Keratinocyte (primary cell): Measurements from ENCODE around the gene ERICH6. TPM values are rescaled to one million over a fixed set of nuclear protein-coding genes. Genes with fewer than 3 reads are reported as not detected.

Experiments
- DNase-seq: peaks from one replicate; pipeline ENCODE4 v3.0.0-alpha.2; 2011; ENCODE audit warnings: low read depth, missing footprints, low spot score
- FAIRE-seq: peaks from 2 replicates; lab custom pipeline; 2011; peaks lifted over from hg19 to GRCh38; lab: Jason Lieb, UNC
- H2AFZ ChIP-seq: 2 replicates; pipeline ENCODE4 v1.6.0; 2012; ENCODE audit warnings: low read length, control low read depth, inconsistent platforms; ENCODE audit not compliant: control insufficient read depth
- H3K27ac ChIP-seq: 2 replicates; pipeline ENCODE4 v1.5.1; 2011; ENCODE audit warnings: low read length; ENCODE audit not compliant: control insufficient read depth, insufficient read depth
- H3K27me3 ChIP-seq: 3 replicates; pipeline ENCODE4 v1.6.0; 2011; ENCODE audit warnings: low read length; ENCODE audit not compliant: control insufficient read depth, insufficient read depth; ENCODE audit errors: extremely low read depth
- H3K36me3 ChIP-seq, 2 experiments: 2 replicates in 1 of 2; 3 replicates in 1 of 2; pipeline ENCODE4 v1.5.1; 2011; ENCODE audit warnings: low read length in 2 of 2, mild to moderate bottlenecking in 1 of 2; ENCODE audit not compliant: control insufficient read depth in 2 of 2, insufficient read depth in 2 of 2; ENCODE audit errors: extremely low read depth in 1 of 2
- H3K4me1 ChIP-seq: 3 replicates; pipeline ENCODE4 v1.5.1; 2011; ENCODE audit warnings: low read length; ENCODE audit not compliant: control insufficient read depth, insufficient read depth; ENCODE audit errors: extremely low read depth
- H3K4me2 ChIP-seq: 3 replicates; pipeline ENCODE4 v1.6.0; 2011; ENCODE audit warnings: low read depth, low read length; ENCODE audit not compliant: control insufficient read depth, insufficient read depth; ENCODE audit errors: extremely low read depth
- H3K4me3 ChIP-seq, 3 experiments: fragments of 200-600 bp in 1 of 3; sonication (generic) in 1 of 3; 2 replicates in 2 of 3; 3 replicates in 1 of 3; pipeline ENCODE4 v1.5.1; 2011 to 2016; ENCODE audit warnings: low read length in 3 of 3, mild to moderate bottlenecking in 3 of 3, control low read depth in 2 of 3, inconsistent platforms in 1 of 3, low read depth in 1 of 3, mixed read lengths in 1 of 3, mixed run types in 1 of 3, moderate library complexity in 1 of 3; ENCODE audit not compliant: control insufficient read depth in 2 of 3, insufficient read depth in 2 of 3; ENCODE audit errors: extremely low read depth in 1 of 3
- H3K79me2 ChIP-seq: 2 replicates; pipeline ENCODE4 v1.6.0; 2012; ENCODE audit warnings: low read length; ENCODE audit not compliant: control insufficient read depth, insufficient read depth
- H3K9ac ChIP-seq: 3 replicates; pipeline ENCODE4 v1.6.0; 2011; ENCODE audit warnings: low read length; ENCODE audit not compliant: control insufficient read depth, insufficient read depth; ENCODE audit errors: extremely low read depth
- H3K9me1 ChIP-seq: 3 replicates; pipeline ENCODE4 v1.6.0; 2011; ENCODE audit warnings: low read length; ENCODE audit not compliant: control insufficient read depth, insufficient read depth; ENCODE audit errors: extremely low read depth
- H3K9me3 ChIP-seq: 2 replicates; pipeline ENCODE4 v1.5.1; 2012; ENCODE audit warnings: low read depth, low read length; ENCODE audit not compliant: control insufficient read depth
- H4K20me1 ChIP-seq: 3 replicates; pipeline ENCODE4 v1.6.0; 2011; ENCODE audit warnings: low read length; ENCODE audit not compliant: control insufficient read depth, insufficient read depth; ENCODE audit errors: extremely low read depth
- EZH2 ChIP-seq: IDR thresholded peaks from one replicate; pipeline ENCODE4 v1.6.1; 2012; ENCODE audit warnings: inconsistent platforms, mild to moderate bottlenecking, low read length, moderate library complexity
- dilution Hi-C: fragments of 300-500 bp; cut with MboI; formaldehyde crosslinking; loops from one replicate; pipeline ENCODE4 v1.7.0; 2020; ENCODE audit warnings: low sequenced_read_pairs; ENCODE audit not compliant: extremely low pct_ligation_motif_present
- polyA plus RNA-seq, 5 experiments: library from polyadenylated mRNA; depleted of rRNA in 3 of 5; stranded (reverse) in 3 of 5; stranded (forward) in 1 of 5; unstranded in 1 of 5; fragments of >200 nt; gene quantifications; 1 replicate in 1 of 5; 2 replicates in 3 of 5; 3 replicates in 1 of 5; pipeline versions ENCODE4 v1.2.1 to v1.2.3, GENCODE V29; 2011 to 2012; ENCODE audit warnings: missing spikeins in 2 of 5, low read depth in 1 of 5, low replicate concordance in 1 of 5
- TF ChIP-seq, protein P1 (sequence below), 3 experiments: IDR thresholded peaks in 1 of 3; conservative IDR thresholded peaks in 1 of 3; optimal IDR thresholded peaks in 1 of 3; 2 replicates in 2 of 3; 3 replicates in 1 of 3; pipeline versions ENCODE3 to v1.5.1; 2011; ENCODE audit warnings: low read length in 3 of 3, mild to moderate bottlenecking in 3 of 3, moderate library complexity in 2 of 3, control low read depth in 1 of 3, inconsistent platforms in 1 of 3; ENCODE audit not compliant: insufficient read depth in 2 of 3; ENCODE audit errors: extremely low read depth in 1 of 3

The ERICH6 gene
- polyA plus RNA-seq, 1 donor (not counting 4 experiments of a cell fraction or from before 2014, with no cell fraction given), result 0.03 TPM

DNA sequence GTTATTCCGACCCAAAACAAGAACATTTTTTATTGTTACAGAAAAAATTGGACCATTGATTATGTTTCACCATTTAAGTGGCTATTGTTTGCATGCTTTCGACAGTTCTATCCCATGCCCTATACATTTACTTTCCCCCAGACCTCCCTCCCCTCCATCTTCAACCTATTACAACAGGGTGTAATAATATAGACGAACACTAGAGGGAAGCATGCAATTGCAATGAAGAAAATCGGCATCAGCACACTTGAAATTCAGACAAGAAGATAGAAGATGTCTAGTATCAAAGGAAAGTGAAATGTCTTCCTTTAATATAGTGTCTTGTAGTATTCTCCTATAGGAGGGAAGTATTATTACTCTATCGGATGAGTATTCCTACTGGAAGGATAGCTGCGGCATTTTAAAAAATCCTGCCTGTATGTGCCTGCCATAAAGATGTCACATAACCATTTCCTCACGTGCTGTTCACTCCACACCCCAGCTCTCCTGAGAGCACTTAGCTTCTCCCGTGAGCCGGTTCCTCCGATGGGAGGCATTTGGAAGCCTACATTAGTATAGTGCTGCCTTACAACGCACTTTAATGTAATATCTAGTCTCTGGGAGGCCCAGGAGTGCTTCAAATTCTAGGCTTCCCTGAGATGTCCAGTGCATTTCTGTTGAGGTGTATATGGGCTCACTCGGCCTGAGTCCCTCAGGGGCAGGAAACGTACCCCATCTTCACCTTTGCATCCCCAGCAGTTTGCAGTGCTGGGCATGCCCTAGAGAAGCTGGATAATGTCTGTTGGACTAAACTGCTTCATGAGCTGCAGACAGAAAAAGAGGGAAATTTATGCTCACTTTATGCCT is 17.8 kb upstream of the ERICH6 start:
- dilution Hi-C loops, result no loop called here
- no peaks in the 10 kb centered on the region for H3K36me3 ChIP-seq
- no peak overlapping the region for H3K9ac ChIP-seq
- H3K79me2 ChIP-seq, result no peaks in the 10 kb centered on the region
- no peaks in the 10 kb centered on the region for H3K27me3 ChIP-seq
- no peak overlapping the region for H3K4me2 ChIP-seq
- H3K4me3 ChIP-seq, result no peak overlapping the region
- H2AFZ ChIP-seq, result no peak overlapping the region
- no peaks in the 10 kb centered on the region for H3K9me3 ChIP-seq
- H3K4me1 ChIP-seq, result peaks cover 23% of the 10 kb centered on the region
- H3K27ac ChIP-seq, result no peak overlapping the region
- TF ChIP-seq, protein P1, sequence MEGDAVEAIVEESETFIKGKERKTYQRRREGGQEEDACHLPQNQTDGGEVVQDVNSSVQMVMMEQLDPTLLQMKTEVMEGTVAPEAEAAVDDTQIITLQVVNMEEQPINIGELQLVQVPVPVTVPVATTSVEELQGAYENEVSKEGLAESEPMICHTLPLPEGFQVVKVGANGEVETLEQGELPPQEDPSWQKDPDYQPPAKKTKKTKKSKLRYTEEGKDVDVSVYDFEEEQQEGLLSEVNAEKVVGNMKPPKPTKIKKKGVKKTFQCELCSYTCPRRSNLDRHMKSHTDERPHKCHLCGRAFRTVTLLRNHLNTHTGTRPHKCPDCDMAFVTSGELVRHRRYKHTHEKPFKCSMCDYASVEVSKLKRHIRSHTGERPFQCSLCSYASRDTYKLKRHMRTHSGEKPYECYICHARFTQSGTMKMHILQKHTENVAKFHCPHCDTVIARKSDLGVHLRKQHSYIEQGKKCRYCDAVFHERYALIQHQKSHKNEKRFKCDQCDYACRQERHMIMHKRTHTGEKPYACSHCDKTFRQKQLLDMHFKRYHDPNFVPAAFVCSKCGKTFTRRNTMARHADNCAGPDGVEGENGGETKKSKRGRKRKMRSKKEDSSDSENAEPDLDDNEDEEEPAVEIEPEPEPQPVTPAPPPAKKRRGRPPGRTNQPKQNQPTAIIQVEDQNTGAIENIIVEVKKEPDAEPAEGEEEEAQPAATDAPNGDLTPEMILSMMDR (optimal IDR thresholded peaks at IDR 0.05 in 1 of 3, IDR thresholded peaks at IDR 0.05 in 1 of 3, conservative IDR thresholded peaks at IDR 0.05 in 1 of 3; ENCODE audit: extremely low read depth in 1 of 3, insufficient read depth in 2 of 3, low read length in 3 of 3), result peak; percentile 44 to 65 (median 52)
- no peak for TF ChIP-seq EZH2
- H3K9me1 ChIP-seq, result no peaks in the 10 kb centered on the region
- no peak for DNase-seq
- H4K20me1 ChIP-seq, result no peaks in the 10 kb centered on the region
- peak; percentile 52 for FAIRE-seq

DNA sequence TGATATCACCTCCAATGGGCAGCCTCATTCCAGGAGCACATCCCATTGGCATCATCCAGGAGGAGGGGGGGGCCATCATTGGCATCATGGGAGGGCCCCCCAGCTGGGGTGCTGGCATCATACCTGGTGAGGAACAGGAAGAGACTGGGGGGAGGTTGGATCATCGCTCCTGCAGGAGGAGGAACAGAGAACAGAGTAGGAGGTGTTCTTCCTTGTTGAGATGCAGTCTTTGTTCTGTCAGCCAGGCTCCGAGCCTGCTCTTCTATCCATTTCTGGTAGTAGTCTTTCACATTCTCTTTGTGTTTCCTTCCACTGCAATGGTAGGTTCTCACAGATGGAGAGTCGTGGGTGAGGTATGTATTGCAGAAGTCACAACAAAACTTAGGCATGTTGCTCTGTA is 16.7 kb upstream of the ERICH6 start:
- no peak for DNase-seq
- H3K79me2 ChIP-seq, result no peaks in the 10 kb centered on the region
- FAIRE-seq, result no peak
- no peak overlapping the region for H3K4me2 ChIP-seq
- no peaks in the 10 kb centered on the region for H4K20me1 ChIP-seq
- dilution Hi-C loops, result no loop called here
- no peaks in the 10 kb centered on the region for H3K9me3 ChIP-seq
- no peak overlapping the region for H3K4me3 ChIP-seq
- no peak overlapping the region for H3K9ac ChIP-seq
- no peak overlapping the region for H3K27ac ChIP-seq
- peaks cover 13% of the 10 kb centered on the region for H3K4me1 ChIP-seq
- no peaks in the 10 kb centered on the region for H3K9me1 ChIP-seq
- no peaks in the 10 kb centered on the region for H3K27me3 ChIP-seq
- H2AFZ ChIP-seq, result no peak overlapping the region
- H3K36me3 ChIP-seq, result no peaks in the 10 kb centered on the region
- TF ChIP-seq, protein P1 (optimal IDR thresholded peaks at IDR 0.05 in 1 of 3, IDR thresholded peaks at IDR 0.05 in 1 of 3, conservative IDR thresholded peaks at IDR 0.05 in 1 of 3; ENCODE audit: extremely low read depth in 1 of 3, insufficient read depth in 2 of 3, low read length in 3 of 3), result no peak
- TF ChIP-seq EZH2, result no peak
